Occipital lobe (tissue), 2 donors: Measurements from ENCODE around the gene POSTN. TPM values are rescaled to one million over a fixed set of nuclear protein-coding genes. Genes with fewer than 3 reads are reported as not detected.

Experiments used
- DNase-seq: peaks from one replicate; lab custom pipeline; 2025; lab: John Stamatoyannopoulos, UW
- total RNA-seq: library from RNA; depleted of rRNA; stranded (reverse); fragments of >200 nt; gene quantifications from one replicate; pipeline ENCODE4 v1.2.3, GENCODE V29; 2014

The POSTN gene, protein sequence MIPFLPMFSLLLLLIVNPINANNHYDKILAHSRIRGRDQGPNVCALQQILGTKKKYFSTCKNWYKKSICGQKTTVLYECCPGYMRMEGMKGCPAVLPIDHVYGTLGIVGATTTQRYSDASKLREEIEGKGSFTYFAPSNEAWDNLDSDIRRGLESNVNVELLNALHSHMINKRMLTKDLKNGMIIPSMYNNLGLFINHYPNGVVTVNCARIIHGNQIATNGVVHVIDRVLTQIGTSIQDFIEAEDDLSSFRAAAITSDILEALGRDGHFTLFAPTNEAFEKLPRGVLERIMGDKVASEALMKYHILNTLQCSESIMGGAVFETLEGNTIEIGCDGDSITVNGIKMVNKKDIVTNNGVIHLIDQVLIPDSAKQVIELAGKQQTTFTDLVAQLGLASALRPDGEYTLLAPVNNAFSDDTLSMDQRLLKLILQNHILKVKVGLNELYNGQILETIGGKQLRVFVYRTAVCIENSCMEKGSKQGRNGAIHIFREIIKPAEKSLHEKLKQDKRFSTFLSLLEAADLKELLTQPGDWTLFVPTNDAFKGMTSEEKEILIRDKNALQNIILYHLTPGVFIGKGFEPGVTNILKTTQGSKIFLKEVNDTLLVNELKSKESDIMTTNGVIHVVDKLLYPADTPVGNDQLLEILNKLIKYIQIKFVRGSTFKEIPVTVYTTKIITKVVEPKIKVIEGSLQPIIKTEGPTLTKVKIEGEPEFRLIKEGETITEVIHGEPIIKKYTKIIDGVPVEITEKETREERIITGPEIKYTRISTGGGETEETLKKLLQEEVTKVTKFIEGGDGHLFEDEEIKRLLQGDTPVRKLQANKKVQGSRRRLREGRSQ
- total RNA-seq, result 3.4 TPM

DNA sequence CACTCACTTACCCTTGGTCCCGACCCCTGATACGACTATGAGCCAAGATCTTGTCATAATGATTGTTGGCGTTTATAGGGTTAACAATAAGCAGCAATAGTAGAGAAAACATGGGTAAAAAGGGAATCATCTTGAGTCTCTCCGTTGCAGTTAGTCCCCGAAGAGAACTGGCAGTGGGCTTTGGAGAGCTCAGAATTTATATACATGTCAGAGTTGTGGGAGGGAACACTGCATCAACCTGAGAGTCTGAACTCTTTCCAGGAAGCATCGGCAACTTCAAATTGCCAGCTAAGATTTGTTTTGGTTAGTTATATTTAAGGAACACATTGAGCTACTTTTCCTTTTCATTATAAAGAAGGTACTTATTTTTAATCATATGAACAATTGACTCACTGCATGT, at the start of gene POSTN:
Gene POSTN, minus strand, starts transcription at position 172 of the 400 bp plus-strand sequence. Its CDS starts 42 bp downstream, at position 130.
- no peak for DNase-seq

DNA sequence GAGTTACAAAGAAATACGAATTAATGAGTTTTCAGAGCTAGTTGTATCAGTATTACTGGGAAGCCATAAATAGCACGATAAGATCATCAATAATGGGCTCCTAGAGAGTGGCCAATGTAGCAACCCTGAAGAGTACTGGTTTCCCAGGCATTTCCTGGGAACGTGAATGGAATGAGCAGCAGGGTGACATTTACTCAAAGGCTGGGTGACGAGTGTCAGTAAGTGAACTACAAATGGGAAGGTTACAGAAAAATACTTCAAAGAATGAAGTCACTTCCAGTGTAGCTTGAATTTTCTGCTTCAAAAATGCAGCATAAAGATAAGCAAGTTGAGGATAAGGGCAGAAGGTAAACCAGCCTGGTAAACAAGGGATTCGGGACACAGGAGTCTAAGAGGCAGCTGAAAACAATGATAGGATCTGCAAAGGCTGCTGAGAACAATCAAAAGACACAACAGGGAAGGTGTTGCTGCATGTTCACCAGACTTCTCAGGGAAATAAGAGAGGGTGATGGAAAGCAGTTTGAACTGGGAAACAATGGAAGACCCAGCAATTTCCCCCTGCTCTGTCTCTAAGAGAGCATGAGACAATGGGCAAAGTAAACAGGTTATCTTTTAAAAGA, 48.6 kb upstream of the POSTN start:
- DNase-seq, result no peak

DNA sequence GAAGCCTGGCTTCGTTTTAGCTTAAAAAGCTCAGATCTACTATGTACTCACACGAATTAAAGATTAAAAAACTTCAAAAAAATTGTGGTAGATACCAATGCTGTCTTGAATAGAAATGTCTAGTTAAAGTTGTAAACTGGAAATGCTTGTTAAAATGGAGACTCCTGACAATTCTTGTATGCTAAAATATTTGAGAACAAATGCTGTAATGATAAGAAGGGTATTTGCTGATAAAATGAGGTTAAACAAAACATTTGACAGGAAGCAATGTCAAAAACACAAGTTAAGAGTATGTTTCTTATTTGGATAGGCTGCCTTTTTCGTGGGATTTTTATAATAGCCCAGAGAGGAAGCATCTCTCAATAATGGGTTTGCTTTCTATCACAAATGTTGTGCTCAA, 48.0 kb upstream of the POSTN start:
- DNase-seq, result no peak

DNA sequence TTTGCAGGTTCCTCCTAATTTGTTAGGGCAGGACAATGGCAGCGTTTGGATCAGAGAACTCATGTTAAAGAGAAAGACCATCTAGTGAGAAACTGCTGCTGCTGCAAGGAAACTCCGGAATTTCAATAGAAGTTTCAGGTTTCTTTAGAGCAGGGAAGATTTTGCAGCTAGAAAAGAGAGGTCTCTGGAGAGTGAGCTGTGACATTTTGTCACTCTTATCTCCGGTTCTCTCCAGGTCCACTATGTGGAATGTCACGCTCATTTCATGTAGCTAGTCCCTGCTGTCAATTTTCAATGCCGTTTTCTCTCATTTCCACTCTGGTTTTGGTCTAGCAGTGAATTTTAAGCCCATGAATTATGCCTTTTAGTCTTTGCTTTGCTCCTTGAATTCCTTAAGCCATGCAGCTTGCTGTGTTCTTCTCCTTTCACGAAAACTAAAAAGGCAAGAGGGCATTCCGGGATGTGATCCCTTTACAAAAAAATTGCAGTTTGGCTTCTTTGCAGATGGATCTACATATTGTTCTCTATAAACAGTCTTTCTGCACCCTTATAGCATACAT, 46.7 kb upstream of the POSTN start:
- no peak for DNase-seq

DNA sequence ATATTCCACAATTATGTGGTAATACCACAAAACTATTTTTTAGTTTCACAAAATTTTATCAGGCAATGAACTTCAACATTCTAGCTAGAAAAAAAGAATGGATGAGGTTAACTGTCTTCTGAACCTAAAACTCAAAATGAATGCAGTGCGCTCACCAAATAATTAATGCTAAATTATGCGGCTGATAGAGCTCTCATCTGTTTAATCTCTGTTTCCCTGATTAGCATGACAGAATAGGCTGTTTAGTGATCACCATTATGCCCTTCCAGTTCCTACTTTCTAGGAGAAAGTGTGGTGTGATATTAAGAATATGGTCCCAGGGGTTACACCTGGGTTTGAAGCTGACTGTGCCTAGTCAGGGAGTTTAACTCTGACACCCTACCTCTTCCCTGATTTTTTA, 42.8 kb upstream of the POSTN start:
- DNase-seq, result no peak

DNA sequence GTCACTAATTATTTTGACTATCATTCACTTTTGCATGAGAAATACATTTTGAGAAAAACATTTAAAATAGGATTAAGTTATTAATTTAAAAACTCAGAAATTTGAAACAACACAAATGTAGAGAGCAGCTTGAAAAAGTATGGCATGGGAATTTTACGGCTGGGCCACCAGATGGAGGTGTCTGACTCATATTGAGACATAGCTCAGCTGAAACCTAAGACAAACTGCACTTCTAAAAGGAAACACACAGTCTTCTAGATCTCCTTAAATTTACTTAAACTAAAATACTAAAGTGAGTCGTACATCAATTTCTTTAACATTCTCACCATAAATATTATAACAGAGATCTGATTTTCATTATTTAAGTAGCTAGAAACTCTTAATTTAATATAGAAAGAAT, 41.9 kb upstream of the POSTN start:
- no peak for DNase-seq

DNA sequence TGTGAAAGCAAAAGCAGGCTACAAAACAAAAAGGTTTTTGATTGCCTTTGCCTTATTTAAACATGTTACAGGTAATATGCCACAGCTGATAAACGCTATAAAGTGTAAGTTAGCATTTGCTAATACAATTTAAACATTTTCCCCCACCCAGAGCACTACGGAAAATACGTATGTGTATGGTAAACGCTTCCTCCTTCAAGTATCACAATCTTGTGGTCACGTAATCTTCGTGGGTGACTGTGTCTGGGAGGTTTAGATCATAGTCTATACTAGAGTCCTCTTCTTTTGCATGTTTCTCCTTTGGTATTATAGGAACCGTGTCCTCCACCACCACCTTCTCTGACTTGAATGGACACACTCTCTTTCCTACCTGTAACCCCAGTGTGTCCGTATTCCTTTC, 38.1 kb upstream of the POSTN start:
- no peak for DNase-seq

DNA sequence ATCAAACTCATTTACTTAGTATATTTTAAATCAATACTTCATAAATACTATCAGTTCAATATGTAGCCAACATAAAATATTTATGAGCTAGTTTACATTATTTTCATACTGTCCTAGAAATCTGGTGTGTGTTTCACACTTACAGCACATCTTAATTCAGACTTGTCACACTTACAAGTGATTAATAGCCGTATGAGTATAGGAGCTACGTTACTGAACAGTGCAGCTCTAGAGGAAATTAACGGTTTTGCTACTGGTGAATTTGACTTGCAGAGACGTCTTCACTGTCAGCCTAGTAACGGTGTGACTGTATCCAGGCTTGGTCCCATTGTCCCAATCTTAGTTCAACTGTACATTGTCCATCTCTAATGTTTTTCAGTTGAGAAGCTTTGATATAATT, 33.7 kb upstream of the POSTN start:
- DNase-seq, result no peak

DNA sequence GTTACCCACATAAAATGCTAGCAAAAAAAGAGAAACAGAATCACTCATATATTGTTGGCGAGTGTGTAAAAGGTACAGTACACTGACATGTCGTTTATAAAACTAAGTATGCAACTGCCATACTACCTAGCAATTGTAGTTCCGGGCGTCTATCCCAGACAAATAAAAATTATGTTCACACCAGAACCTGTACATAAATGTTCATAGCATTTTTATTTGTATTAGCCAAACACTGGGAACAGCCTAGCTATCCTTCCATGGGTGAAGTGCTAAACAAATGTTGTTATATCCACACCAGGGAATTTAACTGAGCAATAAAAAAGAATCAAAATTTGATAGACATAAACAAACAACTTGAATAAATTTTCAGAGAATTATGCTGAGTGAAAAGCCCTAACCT, 28.9 kb upstream of the POSTN start:
- no peak for DNase-seq

DNA sequence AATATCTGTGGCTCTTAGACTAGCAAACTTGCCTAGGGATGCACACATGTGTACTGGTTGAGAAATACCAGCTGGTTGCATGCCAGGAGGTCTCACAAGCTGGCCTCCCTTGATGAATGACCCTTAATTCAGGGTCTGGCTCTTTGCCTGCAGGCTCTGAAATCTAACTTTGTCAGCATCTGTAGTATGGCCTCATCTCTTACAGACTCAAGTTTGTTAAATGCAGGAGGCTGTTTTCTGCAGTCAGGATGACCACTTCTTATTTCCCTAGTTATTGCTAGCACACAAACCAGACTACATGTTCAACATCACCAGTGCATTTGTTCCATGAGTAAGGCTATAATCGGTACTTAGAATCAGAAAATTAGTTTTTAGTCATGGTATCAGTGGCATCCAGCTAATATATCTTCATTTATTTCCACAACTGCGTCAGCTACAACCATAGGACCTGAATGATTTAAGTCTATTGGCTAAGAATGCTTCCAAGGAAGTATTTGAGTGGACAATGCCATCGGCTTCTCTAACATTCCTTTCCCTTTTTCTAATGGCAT, 23.3 kb upstream of the POSTN start:
- no peak for DNase-seq

DNA sequence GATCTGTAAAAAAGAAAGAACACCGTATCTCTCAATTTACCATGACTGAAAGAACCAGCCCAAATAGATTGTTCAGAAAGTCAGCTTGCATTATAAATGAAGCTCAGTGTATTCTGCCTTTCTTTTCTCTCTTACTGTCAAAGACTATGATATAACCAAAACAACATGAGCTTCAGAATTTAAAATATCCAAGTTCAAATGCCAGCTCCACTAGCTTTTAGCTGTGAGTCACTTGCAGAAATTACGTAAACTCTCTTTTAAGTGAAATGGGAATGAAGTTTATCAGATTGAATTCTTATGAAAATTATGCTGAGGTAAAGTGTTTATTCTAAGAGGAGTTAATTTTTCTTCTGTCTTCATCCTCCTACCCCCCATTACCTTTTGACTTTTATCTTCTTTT, 20.0 kb upstream of the POSTN start:
- no peak for DNase-seq

DNA sequence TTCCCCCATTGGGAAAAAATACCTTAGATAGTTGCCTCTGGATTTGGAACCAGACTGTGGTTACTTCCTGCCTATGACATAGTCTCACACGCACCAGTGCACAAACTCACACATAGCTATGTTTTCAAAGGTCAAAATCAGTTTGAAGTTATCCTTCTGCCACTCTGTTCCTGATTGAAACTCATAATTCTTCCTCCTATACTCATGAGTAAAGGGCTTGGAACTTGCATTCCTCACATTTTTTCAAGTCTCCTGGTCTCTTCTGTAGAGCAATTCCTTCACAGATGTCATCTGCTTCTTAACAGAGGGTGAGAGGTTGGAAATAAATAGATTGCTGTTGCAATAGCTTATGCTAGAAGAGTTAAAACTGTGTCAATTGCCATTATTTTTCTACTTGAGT, 18.6 kb upstream of the POSTN start:
- DNase-seq, result no peak

DNA sequence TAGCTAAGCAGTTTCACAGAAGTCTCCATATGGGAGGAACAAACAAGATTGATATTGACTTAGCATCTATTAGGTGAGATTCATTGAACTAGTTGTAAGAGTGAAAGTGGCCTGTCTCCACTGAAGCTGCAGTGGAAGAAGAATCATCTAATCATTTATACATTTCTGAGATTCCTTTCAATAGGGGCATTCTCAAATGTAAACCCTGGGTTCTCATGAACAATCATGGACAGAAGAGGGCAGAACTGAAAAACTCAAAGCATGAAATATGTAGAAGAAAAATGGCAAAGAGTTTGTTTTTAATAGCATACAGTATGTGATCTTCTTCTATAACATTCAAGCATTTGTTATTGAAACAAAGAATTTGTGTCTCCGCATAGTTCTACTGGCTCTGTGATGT, 17.6 kb upstream of the POSTN start:
- DNase-seq, result no peak

DNA sequence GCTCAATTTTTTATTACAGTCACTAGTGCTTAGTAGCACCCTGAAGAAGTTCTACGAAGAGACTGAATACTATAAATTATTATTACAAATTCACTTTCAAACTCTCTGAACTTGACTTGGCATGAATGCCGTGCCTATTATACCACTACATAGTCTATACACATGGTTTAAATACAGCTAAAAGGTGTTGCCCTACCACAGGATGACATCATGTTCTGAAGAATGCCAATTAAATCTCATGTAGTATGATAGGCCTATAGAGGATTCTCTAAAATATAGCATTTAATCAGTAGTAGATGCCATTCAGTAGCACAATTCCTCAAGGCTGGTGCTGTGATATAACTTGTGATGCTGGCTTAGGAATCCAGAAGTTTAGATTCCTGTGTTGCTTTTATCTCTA, 16.7 kb upstream of the POSTN start:
- no peak for DNase-seq

DNA sequence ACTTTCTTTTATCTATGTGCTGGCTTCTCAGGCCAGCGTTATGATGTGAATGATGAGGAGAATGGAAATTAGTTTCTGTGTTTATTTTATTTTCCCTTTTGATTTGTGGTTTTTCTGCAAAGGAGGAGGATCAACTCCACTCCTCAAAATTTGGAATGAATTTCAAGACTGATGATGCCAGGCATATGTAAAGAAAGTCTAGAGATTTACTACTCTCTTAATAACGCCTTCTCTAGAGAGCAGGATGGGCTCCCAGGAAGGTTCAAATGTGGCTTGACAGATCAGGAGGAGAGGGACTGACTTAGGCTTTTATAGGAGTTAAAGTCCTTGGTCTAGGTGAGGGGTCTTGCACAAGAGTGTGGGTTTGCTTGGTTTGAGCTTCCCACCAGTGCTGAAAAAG, 15.1 kb upstream of the POSTN start:
- no peak for DNase-seq

DNA sequence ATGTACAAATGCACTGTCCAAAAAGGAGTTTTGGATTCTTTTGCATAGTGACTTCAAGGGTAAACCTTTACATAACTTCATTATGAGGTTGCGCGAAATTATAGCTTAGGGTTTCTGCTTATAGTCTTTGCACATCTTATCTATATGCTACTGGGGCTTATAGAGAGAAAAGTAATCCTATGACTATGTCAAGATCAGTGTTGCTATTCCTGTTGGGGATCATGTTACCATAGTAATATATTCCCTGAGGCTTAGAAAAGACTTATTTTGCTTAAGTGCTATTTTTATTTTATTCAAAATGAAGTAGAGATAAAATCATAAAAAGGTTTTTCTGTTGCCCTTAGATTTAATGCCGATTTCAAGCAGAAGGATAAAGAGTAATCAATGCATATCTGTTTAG, 14.7 kb upstream of the POSTN start:
- no peak for DNase-seq

DNA sequence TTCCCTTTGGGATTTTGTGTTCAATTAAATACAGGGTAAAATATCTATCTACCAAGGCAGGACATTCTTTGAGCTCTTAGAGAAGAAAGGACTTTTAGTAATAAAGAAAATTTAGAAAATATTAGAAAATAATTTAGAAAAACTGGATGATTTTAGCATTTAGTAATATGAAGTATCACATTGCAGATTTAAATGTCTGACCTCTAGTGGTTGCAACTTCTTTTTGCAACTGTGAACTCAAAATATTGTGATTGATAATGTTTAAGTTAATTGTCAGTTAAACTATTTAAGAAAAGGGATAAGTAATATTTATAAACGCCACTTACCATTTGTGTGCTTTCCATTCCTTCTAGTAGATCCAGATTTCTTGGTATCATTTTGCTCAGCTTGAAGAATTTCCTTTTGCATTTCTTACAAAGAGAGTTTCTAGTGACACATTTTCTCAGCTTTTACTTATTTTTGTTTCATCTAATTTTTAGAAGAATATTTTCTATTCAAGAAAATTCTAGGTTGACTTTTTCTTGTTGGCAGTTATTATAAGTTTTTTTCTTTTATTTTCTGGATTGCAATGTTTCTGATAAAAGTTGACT, 10.3 kb upstream of the POSTN start:
- no peak for DNase-seq

DNA sequence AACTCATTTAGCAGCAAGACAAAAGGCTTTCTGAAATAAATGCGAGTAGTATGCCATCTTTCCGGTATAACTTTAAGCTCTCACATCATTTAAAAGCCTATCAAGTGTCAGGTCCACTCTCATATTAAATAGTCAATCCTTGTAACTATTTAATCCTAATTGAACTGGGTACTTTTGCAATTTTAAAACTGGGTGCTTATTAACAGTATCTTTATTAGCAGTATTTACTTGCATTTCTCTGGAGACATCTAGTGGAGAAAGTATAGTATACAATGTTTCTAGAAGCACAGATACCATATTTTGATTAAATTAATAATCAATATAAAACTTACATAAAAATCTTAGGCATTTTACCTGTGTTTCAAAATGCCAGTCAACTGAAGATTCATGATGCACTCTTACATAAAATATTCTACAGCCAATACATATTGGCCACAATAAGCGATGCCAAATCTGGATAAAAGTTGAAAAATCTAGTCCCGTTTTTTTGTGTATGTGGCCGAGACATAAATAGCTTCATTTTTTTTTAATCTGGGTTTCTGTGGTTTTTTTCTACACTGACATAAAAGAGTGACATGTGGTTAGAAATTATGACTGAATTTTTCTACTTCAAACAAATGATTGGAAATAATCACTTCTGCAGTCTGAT, 4.3 kb upstream of the POSTN start:
- DNase-seq, result no peak

DNA sequence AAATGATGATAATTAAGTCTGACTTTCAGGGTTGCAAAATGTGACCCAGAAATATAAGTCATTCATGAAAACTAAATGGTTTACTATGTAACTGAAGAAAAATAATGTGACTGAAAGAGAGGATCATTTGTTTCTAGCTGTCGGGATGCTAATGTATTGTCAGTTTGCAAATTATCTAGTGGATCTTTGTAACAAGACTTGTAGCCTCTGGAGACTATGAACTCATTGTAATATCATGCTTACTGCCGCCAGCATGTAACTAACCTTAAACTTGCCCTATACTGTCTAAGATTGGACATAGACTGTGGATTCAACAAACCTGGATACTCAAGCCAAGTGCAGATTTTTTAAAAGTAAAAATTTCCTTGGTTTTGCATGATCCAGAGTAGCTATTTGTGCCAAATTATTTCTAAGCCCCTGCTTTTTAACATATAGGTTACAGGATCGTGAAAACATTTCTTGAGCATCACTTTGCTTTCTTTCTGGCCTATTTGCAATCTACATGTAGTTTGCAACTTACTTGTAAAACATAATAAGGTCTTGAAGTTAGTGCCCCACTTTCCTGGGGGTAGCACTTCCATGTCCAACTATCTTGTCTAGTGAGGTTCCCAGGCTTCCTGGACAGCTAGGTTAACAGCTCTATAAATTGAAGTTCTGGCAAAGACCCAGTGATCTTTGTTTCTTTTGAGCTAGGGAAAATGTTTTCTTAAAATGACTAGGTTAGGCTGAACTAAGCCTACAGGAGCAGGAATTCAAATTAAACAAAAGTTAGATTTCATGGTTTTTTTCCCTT, 3.3 kb upstream of the POSTN start:
- DNase-seq, result no peak

DNA sequence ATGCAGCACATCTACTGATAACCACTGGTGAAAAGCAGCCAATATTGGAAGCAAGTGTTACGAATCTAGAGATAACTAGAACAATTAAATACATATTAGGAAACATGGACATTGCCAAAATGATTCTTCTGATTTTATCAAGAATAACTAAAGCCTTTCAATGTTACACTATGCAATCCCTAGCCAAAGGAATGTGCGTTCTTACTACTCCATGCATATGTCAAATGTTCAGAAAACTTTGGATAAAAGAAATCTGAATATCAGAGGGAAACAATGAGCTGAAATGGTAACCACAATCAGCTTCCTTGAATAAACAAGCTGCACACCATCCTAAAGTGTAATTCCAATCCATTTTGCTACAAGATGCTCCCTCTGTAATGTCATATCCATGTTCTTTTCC, 951 bp upstream of the POSTN start:
- no peak for DNase-seq
